ENCODE results near the gene KCNH8.

DNA sequence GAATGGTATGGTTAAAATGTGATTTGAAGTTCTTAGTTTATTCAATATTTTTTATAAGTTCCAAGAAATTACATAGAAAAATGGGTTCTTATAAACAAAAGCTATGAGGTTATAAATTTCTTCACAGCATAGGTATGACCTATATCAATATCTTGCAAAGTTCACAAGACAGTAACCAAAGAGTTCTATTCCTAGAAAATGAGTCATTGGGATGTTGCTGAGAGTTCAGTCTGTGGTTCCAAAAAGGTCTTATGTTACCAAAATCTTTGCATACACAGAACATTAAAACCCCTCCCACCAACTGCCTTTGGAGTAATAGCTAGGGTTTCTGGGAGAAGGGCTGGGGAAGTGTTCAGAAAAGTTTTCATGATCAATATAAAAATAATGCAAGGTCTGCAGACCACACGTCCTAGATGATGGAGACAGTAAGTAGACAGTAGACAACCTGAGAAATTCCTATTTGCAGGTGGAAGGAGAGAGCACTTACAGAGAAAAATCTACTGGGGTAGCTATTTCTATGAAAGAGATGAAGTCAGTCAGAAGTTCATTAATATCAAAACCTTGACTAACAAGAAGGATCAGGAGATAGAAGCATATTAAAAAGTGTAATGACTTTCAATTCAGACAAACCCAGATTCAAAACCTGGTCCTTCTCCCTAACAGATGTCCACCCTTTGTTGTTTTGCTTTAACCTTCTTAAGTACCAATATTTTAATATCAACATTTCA lies 279.3 kb downstream of the KCNH8 start:
- TF ChIP-seq, protein P1, sequence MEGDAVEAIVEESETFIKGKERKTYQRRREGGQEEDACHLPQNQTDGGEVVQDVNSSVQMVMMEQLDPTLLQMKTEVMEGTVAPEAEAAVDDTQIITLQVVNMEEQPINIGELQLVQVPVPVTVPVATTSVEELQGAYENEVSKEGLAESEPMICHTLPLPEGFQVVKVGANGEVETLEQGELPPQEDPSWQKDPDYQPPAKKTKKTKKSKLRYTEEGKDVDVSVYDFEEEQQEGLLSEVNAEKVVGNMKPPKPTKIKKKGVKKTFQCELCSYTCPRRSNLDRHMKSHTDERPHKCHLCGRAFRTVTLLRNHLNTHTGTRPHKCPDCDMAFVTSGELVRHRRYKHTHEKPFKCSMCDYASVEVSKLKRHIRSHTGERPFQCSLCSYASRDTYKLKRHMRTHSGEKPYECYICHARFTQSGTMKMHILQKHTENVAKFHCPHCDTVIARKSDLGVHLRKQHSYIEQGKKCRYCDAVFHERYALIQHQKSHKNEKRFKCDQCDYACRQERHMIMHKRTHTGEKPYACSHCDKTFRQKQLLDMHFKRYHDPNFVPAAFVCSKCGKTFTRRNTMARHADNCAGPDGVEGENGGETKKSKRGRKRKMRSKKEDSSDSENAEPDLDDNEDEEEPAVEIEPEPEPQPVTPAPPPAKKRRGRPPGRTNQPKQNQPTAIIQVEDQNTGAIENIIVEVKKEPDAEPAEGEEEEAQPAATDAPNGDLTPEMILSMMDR (conservative IDR thresholded peaks at IDR 0.05; ENCODE audit: low read depth, low read length), result no peak
- TF ChIP-seq POLR2A (IDR thresholded peaks at IDR 0.05; ENCODE audit: low read depth, low read length), result no peak
- TF ChIP-seq, protein P2, sequence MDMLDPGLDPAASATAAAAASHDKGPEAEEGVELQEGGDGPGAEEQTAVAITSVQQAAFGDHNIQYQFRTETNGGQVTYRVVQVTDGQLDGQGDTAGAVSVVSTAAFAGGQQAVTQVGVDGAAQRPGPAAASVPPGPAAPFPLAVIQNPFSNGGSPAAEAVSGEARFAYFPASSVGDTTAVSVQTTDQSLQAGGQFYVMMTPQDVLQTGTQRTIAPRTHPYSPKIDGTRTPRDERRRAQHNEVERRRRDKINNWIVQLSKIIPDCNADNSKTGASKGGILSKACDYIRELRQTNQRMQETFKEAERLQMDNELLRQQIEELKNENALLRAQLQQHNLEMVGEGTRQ (IDR thresholded peaks at IDR 0.05; ENCODE audit: low read depth, low read length), result no peak
- no peak for TF ChIP-seq CEBPB (IDR thresholded peaks at IDR 0.05; ENCODE audit: low read depth, low read length)
- TF ChIP-seq CHD1 (IDR thresholded peaks at IDR 0.05; ENCODE audit: low read depth, low read length), result no peak
- no peak for TF ChIP-seq FOS (IDR thresholded peaks at IDR 0.05; ENCODE audit: low read depth, low read length)
- no peak for TF ChIP-seq RAD21 (IDR thresholded peaks at IDR 0.05; ENCODE audit: low read length)
- no peak for TF ChIP-seq BHLHE40 (IDR thresholded peaks at IDR 0.05; ENCODE audit: low read depth, low read length)
- no peak for TF ChIP-seq RFX5 (IDR thresholded peaks at IDR 0.05; ENCODE audit: low read depth, low read length)
- TF ChIP-seq MXI1 (IDR thresholded peaks at IDR 0.05; ENCODE audit: borderline replicate concordance, low read depth, low read length), result no peak
- no peak for TF ChIP-seq SMC3 (IDR thresholded peaks at IDR 0.05; ENCODE audit: low read depth, low read length)
